ENCODE data around the gene CCNT2.

- TF ChIP-seq CTCF (IDR thresholded peaks at IDR 0.05) = no peak
- no peak for TF ChIP-seq POLR2A (IDR thresholded peaks at IDR 0.05)
Observed at GRCh38 chr2:134949981-134950708, 31.5 kb downstream of the CCNT2 start.
